Kidney (tissue), 14 donors: ENCODE measurements around the gene TPTE. TPM values are rescaled to one million over a fixed set of nuclear protein-coding genes. Genes with fewer than 3 reads are reported as not detected.
"Not testable (repeated sequence)": the region's sequence is repeated elsewhere in the genome, so short reads cannot be mapped to it uniquely, and the experiment has no call there.

ENCODE experiments used
- DNase-seq, 5 donors: peaks; one replicate each; pipeline ENCODE4 v3.0.0-alpha.2; 2013 to 2020
- FAIRE-seq: peaks from 2 replicates; lab custom pipeline; 2012; peaks lifted over from hg19 to GRCh38; lab: Jason Lieb, UNC
- H3K27ac ChIP-seq, 2 donors: one replicate each; pipeline ENCODE4 v1.7.0; 2013; ENCODE audit warnings: low read depth in 2 of 2, low read length in 2 of 2, inconsistent platforms in 1 of 2
- H3K27me3 ChIP-seq: one replicate; pipeline ENCODE4 v1.7.1; 2013; ENCODE audit warnings: low read length, inconsistent platforms; ENCODE audit not compliant: control insufficient read depth, insufficient read depth
- H3K36me3 ChIP-seq, 3 donors: one replicate each; pipeline versions ENCODE4 v1.7.0 to v1.7.1; 2013; ENCODE audit warnings: low read length in 3 of 3, control low read depth in 1 of 3, inconsistent platforms in 1 of 3; ENCODE audit not compliant: insufficient read depth in 3 of 3, control insufficient read depth in 2 of 3
- H3K4me1 ChIP-seq, 3 donors: one replicate each; pipeline versions ENCODE4 v1.7.0 to v1.7.1; 2013; ENCODE audit warnings: low read length in 3 of 3, inconsistent platforms in 1 of 3, low read depth in 1 of 3; ENCODE audit not compliant: control insufficient read depth in 2 of 3, insufficient read depth in 2 of 3
- H3K4me3 ChIP-seq, 3 donors: one replicate each; pipeline versions ENCODE4 v1.7.0 to v1.8.1; 2013; ENCODE audit warnings: low read length in 3 of 3, control low read depth in 1 of 3, inconsistent platforms in 1 of 3
- H3K9ac ChIP-seq, 3 donors: one replicate each; pipeline versions ENCODE4 v1.7.0 to v1.7.1; 2013; ENCODE audit warnings: low read length in 3 of 3, control low read depth in 1 of 3, inconsistent platforms in 1 of 3
- H3K9me3 ChIP-seq, 3 donors: one replicate each; pipeline versions ENCODE4 v1.7.0 to v1.7.1; 2013; ENCODE audit warnings: low read length in 3 of 3, control low read depth in 1 of 3, inconsistent platforms in 1 of 3; ENCODE audit not compliant: control insufficient read depth in 2 of 3, insufficient read depth in 1 of 3
- intact Hi-C: fragments of 100-400 bp; cut with DNase I; formaldehyde crosslinking; loops from one replicate; pipeline ENCODE4 v1.11.1; 2022
- polyA plus RNA-seq: library from polyadenylated mRNA; stranded (reverse); fragments of 350-450 nt; fragmentation: Illumina TruSeq; extraction: RNeasy Lipid Tissue Mini Kit (QIAGEN cat#74804); gene quantifications from one replicate; pipeline ENCODE4 v1.2.3, GENCODE V29; 2014; ENCODE audit warnings: low read depth, low replicate concordance; ENCODE audit not compliant: insufficient read depth
- total RNA-seq: library from RNA; stranded (reverse); fragmentation: NEBNext Ultra II Directional; extraction: Animal tissue kit (Norgen Biotek cat#: 25700); gene quantifications from one replicate; pipeline ENCODE4 v1.2.1, GENCODE V29; 2021
- TF ChIP-seq, protein P1 (sequence below): IDR thresholded peaks from 3 replicates; pipeline ENCODE4 v1.5.1; 2012; ENCODE audit warnings: mild to moderate bottlenecking, moderate library complexity, borderline replicate concordance; ENCODE audit not compliant: insufficient read depth; ENCODE audit errors: extremely low read depth
- donor health status: control.
- donor health status: control.
- donor health status: control.
- donor health status: control.
- donor health status: control.
- donor health status: DM: yes; HTN: yes; CAD: no.
- donor health status: Normal renal cell carcinoma (clear cell type).

The TPTE gene
- total and polyA plus RNA-seq, 2 donors from 2014 or later = not detected

DNA sequence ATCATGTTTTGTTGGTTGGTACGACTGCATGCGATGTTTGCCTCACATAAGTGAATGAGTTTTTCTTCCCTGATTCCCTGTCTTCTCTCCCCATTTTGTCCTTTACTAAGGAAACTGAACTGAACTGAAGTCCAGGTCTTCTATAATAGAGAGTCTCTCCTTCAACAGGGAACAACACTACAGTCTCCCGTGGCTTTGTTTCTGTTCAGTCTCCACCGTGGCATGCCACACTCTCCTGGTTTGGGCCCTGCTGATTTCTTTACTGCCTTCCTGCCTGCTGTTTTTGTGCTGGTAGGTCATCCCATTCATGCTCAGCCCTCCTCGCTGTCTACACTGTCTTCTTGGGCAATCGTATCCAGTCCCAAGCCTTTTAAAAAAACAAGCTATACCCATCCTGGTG is 92.9 kb downstream of the TPTE start:
- H3K4me1 ChIP-seq, DNase-seq, FAIRE-seq, H3K27ac ChIP-seq, H3K9ac ChIP-seq, H3K36me3 ChIP-seq, H3K9me3 ChIP-seq, H3K27me3 ChIP-seq, intact Hi-C loops, H3K4me3 ChIP-seq: not testable (repeated sequence)

DNA sequence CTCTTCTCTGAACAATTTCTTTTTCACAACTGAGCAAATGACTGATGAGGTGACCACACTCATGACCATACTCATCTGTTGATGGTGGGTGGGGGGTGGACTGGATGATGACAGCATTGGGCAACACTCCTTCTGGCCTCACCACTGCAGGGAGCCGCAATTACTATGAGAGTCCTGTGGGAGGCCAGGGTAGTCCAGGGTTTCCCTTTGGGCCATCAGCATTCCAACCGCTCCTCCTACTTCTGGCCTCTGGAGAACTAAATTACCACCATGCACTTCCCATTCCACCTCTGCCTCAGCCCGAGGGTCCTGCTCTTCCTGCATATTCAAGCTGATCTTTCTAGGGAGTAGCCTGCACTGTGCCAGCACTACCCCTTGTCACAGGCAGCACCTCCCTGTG is 94.7 kb downstream of the TPTE start:
- intact Hi-C loops, H3K36me3 ChIP-seq, H3K4me1 ChIP-seq, H3K27me3 ChIP-seq, DNase-seq, H3K27ac ChIP-seq, FAIRE-seq, H3K9ac ChIP-seq, H3K4me3 ChIP-seq, H3K9me3 ChIP-seq: not testable (repeated sequence)

DNA sequence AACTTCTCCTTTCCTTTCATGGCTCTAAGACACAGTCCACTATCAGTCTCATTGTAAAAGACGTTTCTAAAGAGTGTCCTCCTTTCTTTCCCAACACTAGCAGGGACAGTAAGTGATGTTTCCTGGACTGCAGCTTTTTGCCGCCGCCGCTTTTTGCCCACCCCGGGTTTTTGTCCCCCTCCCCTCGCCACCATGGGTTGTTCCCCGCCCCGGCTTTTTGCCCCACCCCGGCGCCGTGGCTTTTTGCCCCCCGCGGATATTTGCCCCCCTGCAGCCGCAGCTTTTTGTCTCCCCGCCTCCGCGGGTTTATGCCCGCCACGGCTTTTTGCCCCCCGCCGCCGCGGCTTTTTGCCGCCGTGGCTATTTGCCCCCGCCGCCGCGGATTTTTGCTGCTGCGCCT is 95.2 kb downstream of the TPTE start:
- DNase-seq (peak in 1 of 5 donors; percentile 77), FAIRE-seq (no peak)
- H3K4me3 ChIP-seq = no peak overlapping the region
- H3K27me3 ChIP-seq = no peaks in the 10 kb centered on the region
- no peaks in the 10 kb centered on the region for H3K36me3 ChIP-seq
- TF ChIP-seq, protein P1, sequence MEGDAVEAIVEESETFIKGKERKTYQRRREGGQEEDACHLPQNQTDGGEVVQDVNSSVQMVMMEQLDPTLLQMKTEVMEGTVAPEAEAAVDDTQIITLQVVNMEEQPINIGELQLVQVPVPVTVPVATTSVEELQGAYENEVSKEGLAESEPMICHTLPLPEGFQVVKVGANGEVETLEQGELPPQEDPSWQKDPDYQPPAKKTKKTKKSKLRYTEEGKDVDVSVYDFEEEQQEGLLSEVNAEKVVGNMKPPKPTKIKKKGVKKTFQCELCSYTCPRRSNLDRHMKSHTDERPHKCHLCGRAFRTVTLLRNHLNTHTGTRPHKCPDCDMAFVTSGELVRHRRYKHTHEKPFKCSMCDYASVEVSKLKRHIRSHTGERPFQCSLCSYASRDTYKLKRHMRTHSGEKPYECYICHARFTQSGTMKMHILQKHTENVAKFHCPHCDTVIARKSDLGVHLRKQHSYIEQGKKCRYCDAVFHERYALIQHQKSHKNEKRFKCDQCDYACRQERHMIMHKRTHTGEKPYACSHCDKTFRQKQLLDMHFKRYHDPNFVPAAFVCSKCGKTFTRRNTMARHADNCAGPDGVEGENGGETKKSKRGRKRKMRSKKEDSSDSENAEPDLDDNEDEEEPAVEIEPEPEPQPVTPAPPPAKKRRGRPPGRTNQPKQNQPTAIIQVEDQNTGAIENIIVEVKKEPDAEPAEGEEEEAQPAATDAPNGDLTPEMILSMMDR = no peak
- intact Hi-C loops = no loop called here
- H3K9me3 ChIP-seq = peaks cover 0 to 8% (median 5%) of the 10 kb centered on the region in 3 donors
- H3K4me1 ChIP-seq = no peaks in the 10 kb centered on the region
- H3K9ac ChIP-seq = no peak overlapping the region
- no peak overlapping the region for H3K27ac ChIP-seq

- H3K9ac ChIP-seq, H3K4me1 ChIP-seq, H3K4me3 ChIP-seq, H3K27me3 ChIP-seq, H3K36me3 ChIP-seq, DNase-seq, H3K27ac ChIP-seq, intact Hi-C loops, FAIRE-seq, H3K9me3 ChIP-seq: not testable (repeated sequence)
These were observed 95.9 kb downstream of the TPTE start for GRCh38 chr21:10617133-10617752.

DNA sequence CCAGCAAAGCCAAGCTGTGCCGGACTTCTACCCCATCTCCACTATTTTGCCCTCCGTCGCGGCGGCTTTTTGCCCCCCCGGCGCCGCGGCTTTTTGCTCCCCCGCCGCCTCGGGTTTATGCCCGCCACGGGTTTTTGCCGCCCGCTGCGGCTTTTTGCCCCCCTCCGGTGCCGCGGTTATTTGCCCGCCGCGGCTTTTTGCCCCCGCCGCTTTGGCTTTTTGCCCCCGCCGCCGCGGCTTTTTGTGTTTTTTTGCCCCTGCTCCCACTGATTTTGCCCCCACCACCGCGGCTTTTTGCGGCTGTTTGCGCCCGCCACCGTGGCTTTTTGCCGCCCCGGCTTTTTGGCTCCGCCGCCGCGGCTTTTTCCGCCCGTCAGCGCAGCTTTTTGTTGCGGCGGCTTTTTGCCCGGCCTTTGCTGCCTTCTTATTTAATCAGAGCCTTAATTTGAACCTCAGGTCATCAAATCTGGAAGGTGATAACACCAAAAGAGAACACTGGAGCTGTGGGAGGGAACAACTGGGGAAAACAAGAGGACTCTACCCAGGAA is 106.0 kb downstream of the TPTE start:
- no peak overlapping the region for H3K9ac ChIP-seq
- DNase-seq (peak in 1 of 5 donors; percentile 74), FAIRE-seq (no peak)
- TF ChIP-seq, protein P1 = no peak
- H3K9me3 ChIP-seq = peaks cover 0 to 4% (median 0%) of the 10 kb centered on the region in 3 donors
- no peaks in the 10 kb centered on the region for H3K4me1 ChIP-seq
- no peaks in the 10 kb centered on the region for H3K27me3 ChIP-seq
- H3K4me3 ChIP-seq = no peak overlapping the region
- intact Hi-C loops = no loop called here
- H3K36me3 ChIP-seq = no peaks in the 10 kb centered on the region
- no peak overlapping the region for H3K27ac ChIP-seq

GRCh38 chr21:10629239-10629638 is 107.9 kb downstream of the TPTE start:
- H3K4me1 ChIP-seq, DNase-seq, H3K9ac ChIP-seq, intact Hi-C loops, H3K4me3 ChIP-seq, H3K9me3 ChIP-seq, H3K27ac ChIP-seq, H3K27me3 ChIP-seq, FAIRE-seq, H3K36me3 ChIP-seq: not testable (repeated sequence)

DNA sequence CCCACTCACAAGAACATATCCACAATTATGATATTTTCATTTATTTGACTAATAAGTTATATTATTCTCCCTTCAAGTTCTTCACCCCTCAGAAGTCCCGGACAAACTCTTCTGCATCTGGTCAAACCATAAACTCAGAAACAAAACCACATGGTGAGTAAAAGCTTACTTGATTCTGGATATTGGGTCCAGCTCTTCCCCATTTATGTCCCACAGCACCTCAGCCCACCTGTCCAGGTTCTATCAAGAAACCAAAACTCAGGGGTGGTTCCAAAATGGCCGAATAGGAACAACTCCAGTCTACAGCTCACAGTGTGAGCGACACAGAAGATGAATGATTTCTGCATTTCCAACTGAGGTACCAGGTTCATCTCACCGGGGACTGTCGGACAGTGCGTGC is 109.4 kb downstream of the TPTE start:
- H3K4me1 ChIP-seq, FAIRE-seq, H3K36me3 ChIP-seq, H3K9me3 ChIP-seq, H3K27me3 ChIP-seq, H3K4me3 ChIP-seq, H3K9ac ChIP-seq, H3K27ac ChIP-seq, DNase-seq, intact Hi-C loops: not testable (repeated sequence)
